GM23248 (cell line): ENCODE data around the gene PDE8A. TPM values are rescaled to one million over a fixed set of nuclear protein-coding genes. Genes with fewer than 3 reads are reported as not detected.
A peak's percentile ranks its signal among the peaks of the same experiment; 100 is the strongest.

ENCODE experiments used
- DNase-seq: peaks from one replicate; pipeline ENCODE4 v3.0.0-alpha.2; 2015
- H2AFZ ChIP-seq: fragments of 200-600 bp; sonication (generic); 2 replicates; pipeline ENCODE4 v1.6.1; 2016; ENCODE audit warnings: antibody characterized with exemption
- H3F3A ChIP-seq: fragments of 200-600 bp; sonication (generic); 2 replicates; pipeline ENCODE4 v1.6.1; 2016; ENCODE audit warnings: mild to moderate bottlenecking, antibody characterized with exemption, mixed run types; ENCODE audit not compliant: insufficient read depth
- H3K27ac ChIP-seq: fragments of 200-600 bp; sonication (generic); 2 replicates; pipeline ENCODE4 v1.5.1; 2016; ENCODE audit warnings: mild to moderate bottlenecking
- H3K27me3 ChIP-seq: fragments of 200-600 bp; sonication (generic); replicated peaks from 2 replicates; pipeline ENCODE4 v1.6.1; 2016; ENCODE audit warnings: mild to moderate bottlenecking; ENCODE audit not compliant: insufficient read depth
- H3K36me3 ChIP-seq: fragments of 200-600 bp; sonication (generic); 2 replicates; pipeline ENCODE4 v1.6.1; 2016; ENCODE audit warnings: low read depth, mild to moderate bottlenecking
- H3K4me1 ChIP-seq: fragments of 200-600 bp; sonication (generic); 2 replicates; pipeline ENCODE4 v1.6.1; 2016; ENCODE audit warnings: mild to moderate bottlenecking; ENCODE audit not compliant: insufficient read depth
- H3K4me2 ChIP-seq: fragments of 200-600 bp; sonication (generic); one replicate; pipeline ENCODE4 v1.6.1; 2016; ENCODE audit warnings: mild to moderate bottlenecking; ENCODE audit not compliant: unreplicated experiment
- H3K4me3 ChIP-seq: fragments of 200-600 bp; sonication (generic); 2 replicates; pipeline ENCODE4 v1.5.1; 2016; ENCODE audit warnings: mild to moderate bottlenecking
- H3K79me2 ChIP-seq: fragments of 200-600 bp; sonication (generic); 2 replicates; pipeline ENCODE4 v1.6.1; 2016; ENCODE audit warnings: mild to moderate bottlenecking; ENCODE audit not compliant: insufficient read depth
- H3K9ac ChIP-seq: fragments of 200-600 bp; sonication (generic); 2 replicates; pipeline ENCODE4 v1.6.1; 2016; ENCODE audit warnings: mild to moderate bottlenecking
- H3K9me2 ChIP-seq: fragments of 200-600 bp; sonication (generic); 2 replicates; pipeline ENCODE4 v1.6.1; 2016; ENCODE audit warnings: mixed run types, mild to moderate bottlenecking, moderate library complexity; ENCODE audit not compliant: insufficient read depth
- H3K9me3 ChIP-seq: fragments of 200-600 bp; sonication (generic); one replicate; pipeline ENCODE4 v1.6.1; 2017; ENCODE audit warnings: low read depth
- H4K20me1 ChIP-seq: fragments of 200-600 bp; sonication (generic); 2 replicates; pipeline ENCODE4 v1.6.0; 2016; ENCODE audit not compliant: insufficient read depth
- EZH2 ChIP-seq: fragments of 200-600 bp; sonication (generic); IDR thresholded peaks from 2 replicates; pipeline ENCODE4 v1.6.1; 2018; ENCODE audit warnings: antibody characterized with exemption, mild to moderate bottlenecking; ENCODE audit not compliant: insufficient read depth, poor library complexity, severe bottlenecking
- EZH2phosphoT487 ChIP-seq: fragments of 200-600 bp; sonication (generic); IDR thresholded peaks from 2 replicates; pipeline ENCODE4 v1.6.1; 2018; ENCODE audit warnings: antibody characterized with exemption, moderate library complexity, mild to moderate bottlenecking, low read depth; ENCODE audit not compliant: insufficient read depth
- WGBS, 2 experiments: methylation state at CpG; one replicate each; pipeline ENCODE4 v1.1.6; 2015 to 2017; ENCODE audit warnings: low lambda C conversion rate in 2 of 2, low coverage in 1 of 2; ENCODE audit errors: missing lambda C conversion rate in 2 of 2; 5-methylcytosine and 5-hydroxymethylcytosine counted together
- in situ Hi-C: fragments of 300-500 bp; cut with MboI; formaldehyde crosslinking; loops from 2 replicates; pipeline ENCODE4 v1.15.0; 2020
- polyA plus RNA-seq: library from polyadenylated mRNA; unstranded; fragments of >200 nt; fragmentation: Nextera tagmentation; extraction: Ambion mirVana; gene quantifications from 2 replicates; pipeline ENCODE4 v1.2.1, GENCODE V29; 2016
- total RNA-seq: library from RNA; depleted of rRNA; stranded (reverse); fragments of >200 nt; shearing (Covaris generic); gene quantifications from 2 replicates; pipeline ENCODE4 v1.2.3, GENCODE V29; 2014; rRNA removed

Gene PDE8A
- total RNA-seq (22.7 and 28.5 TPM in 2 replicates), polyA plus RNA-seq (13.9 and 14.0 TPM in 2 replicates)

GRCh38 chr15:84981711-84982300 lies at the start of gene PDE8A:
PDE8A (plus strand) TSS chr15:84981856; CDS start chr15:84982163, 307 bp downstream.
- Histone ChIP-seq H3K9ac (peak within 1 kb of the TSS; percentile 93), H3K27ac (peak within 1 kb of the TSS; percentile 89), H3K4me3 (peak within 1 kb of the TSS; percentile 96), H3K36me3 (no peaks in the 10 kb centered on the region), H2AFZ (peak within 1 kb of the TSS; percentile 90), H3F3A (0 out of 2 replicates have a peak, but pooled peaks cover 18% of the 10 kb centered on the region), H3K79me2 (peaks cover 46% of the 10 kb centered on the region), H3K4me1 (peaks cover 10% of the 10 kb centered on the region), H3K9me2 (no peaks in the 10 kb centered on the region), H3K9me3 (no peaks in the 10 kb centered on the region), H3K27me3 (no peaks in the 10 kb centered on the region), H4K20me1 (no peaks in the 10 kb centered on the region), H3K4me2 (peak within 1 kb of the TSS; percentile 84)
- peak; percentile 83 for DNase-seq
- TF ChIP-seq EZH2 (no peak), EZH2phosphoT487 (no peak)
- WGBS, 2 experiments: 0 to 4% methylated on average over 19 to 52 of the region's 95 CpGs
- in situ Hi-C loops: no loop called here

- Histone ChIP-seq H3K27ac (no peak overlapping the region), H2AFZ (no peak overlapping the region), H3F3A (no peaks in the 10 kb centered on the region), H3K27me3 (no peaks in the 10 kb centered on the region), H3K36me3 (no peaks in the 10 kb centered on the region), H3K9me3 (no peaks in the 10 kb centered on the region), H3K9ac (no peak overlapping the region), H3K79me2 (no peaks in the 10 kb centered on the region), H4K20me1 (no peaks in the 10 kb centered on the region), H3K4me3 (no peak overlapping the region), H3K9me2 (no peaks in the 10 kb centered on the region), H3K4me2 (no peak overlapping the region), H3K4me1 (0 out of 2 replicates have a peak, but pooled peaks cover 1% of the 10 kb centered on the region)
- no peak for DNase-seq
- in situ Hi-C loops: loop anchor here (10.0 kb wide), 1 partner anchor 340 kb away; no protein-coding TSS in a partner anchor
- TF ChIP-seq EZH2 (no peak), EZH2phosphoT487 (no peak)
- WGBS, 2 experiments: 78 to 80% methylated on average over 13 to 21 of the region's 21 CpGs
These were observed 46.5 kb upstream of the PDE8A start for GRCh38 chr15:84934942-84935729.

DNA sequence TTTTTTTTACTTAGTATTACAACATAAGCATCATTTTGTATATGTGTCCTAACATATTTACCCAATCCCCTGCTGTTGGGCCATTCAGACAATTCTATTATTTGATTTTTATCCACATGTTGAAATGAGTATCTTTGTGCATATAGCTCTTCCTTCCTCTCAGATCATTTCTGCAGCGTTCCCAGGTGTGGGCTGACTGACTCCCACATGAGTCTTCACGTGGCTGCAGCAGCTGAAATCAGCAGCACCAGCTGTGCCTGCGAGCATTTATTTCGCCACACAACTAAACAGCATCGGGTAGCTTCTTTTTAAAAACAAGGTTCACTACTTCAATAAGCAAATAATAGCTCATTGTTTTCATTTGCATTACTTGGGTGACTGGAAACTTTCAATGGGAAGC lies 44.5 kb upstream of the PDE8A start:
- H3K27me3 ChIP-seq: no peaks in the 10 kb centered on the region
- H3K9me3 ChIP-seq: no peaks in the 10 kb centered on the region
- 52 to 59% methylated on average over 5 of the region's 5 CpGs for WGBS, 2 experiments
- H4K20me1 ChIP-seq: no peaks in the 10 kb centered on the region
- no peak overlapping the region for H2AFZ ChIP-seq
- H3K4me2 ChIP-seq: no peak overlapping the region
- no peak for DNase-seq
- no peak for TF ChIP-seq EZH2phosphoT487
- no peak for TF ChIP-seq EZH2
- no peaks in the 10 kb centered on the region for H3K36me3 ChIP-seq
- H3K27ac ChIP-seq: no peak overlapping the region
- no peaks in the 10 kb centered on the region for H3K79me2 ChIP-seq
- no peaks in the 10 kb centered on the region for H3K9me2 ChIP-seq
- no peak overlapping the region for H3K4me3 ChIP-seq
- in situ Hi-C loops: loop anchor here (10.0 kb wide), 1 partner anchor 342 kb away; no protein-coding TSS in a partner anchor
- H3K9ac ChIP-seq: no peak overlapping the region
- no peaks in the 10 kb centered on the region for H3K4me1 ChIP-seq
- no peaks in the 10 kb centered on the region for H3F3A ChIP-seq

DNA sequence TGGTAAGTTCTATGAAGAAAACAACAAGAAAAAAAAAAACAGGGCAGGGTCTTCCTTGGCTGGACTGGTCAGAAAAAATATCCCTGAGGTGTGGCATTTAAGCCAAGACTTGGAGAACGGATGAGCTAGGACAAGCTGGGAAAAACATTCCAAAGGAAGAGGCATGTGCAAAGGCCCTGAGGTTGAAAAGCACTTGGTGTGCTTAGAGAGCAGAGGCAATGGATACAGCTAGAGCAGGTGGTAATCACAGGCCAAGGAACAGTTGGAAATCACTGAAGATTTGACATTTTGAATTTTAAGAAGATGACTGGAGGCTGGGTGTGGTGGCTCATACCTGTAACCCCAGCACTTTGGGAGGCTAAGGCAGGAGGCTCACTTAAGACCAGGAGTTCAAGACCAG lies 42.9 kb upstream of the PDE8A start:
- Histone ChIP-seq H3K9me2 (no peaks in the 10 kb centered on the region), H3K9ac (no peak overlapping the region), H3K4me1 (no peaks in the 10 kb centered on the region), H3K9me3 (no peaks in the 10 kb centered on the region), H3K27me3 (no peaks in the 10 kb centered on the region), H2AFZ (no peak overlapping the region), H3F3A (no peaks in the 10 kb centered on the region), H3K36me3 (no peaks in the 10 kb centered on the region), H3K4me2 (no peak overlapping the region), H4K20me1 (no peaks in the 10 kb centered on the region), H3K27ac (no peak overlapping the region), H3K4me3 (no peak overlapping the region), H3K79me2 (no peaks in the 10 kb centered on the region)
- no peak for DNase-seq
- TF ChIP-seq EZH2: no peak
- no peak for TF ChIP-seq EZH2phosphoT487
- in situ Hi-C loops: loop anchor here (10.0 kb wide), 1 partner anchor 344 kb away; no protein-coding TSS in a partner anchor
- WGBS, 2 experiments: 89 to 95% methylated on average over 1 of the region's 1 CpG
